Upper lobe of left lung (tissue), 4 donors: ENCODE data around the gene INSR.

Experiments
- POLR2A ChIP-seq, 4 donors: fragments of 450-650 bp; IDR thresholded peaks; one replicate each; pipeline ENCODE4 v1.5.1; 2016 to 2017; ENCODE audit warnings: antibody characterized with exemption in 4 of 4, mild to moderate bottlenecking in 2 of 4
- TF ChIP-seq, protein P1 (sequence below), 6 experiments: fragments of 450-650 bp in 4 of 6; fragments of 200-600 bp in 2 of 6; sonication (generic) in 2 of 6; IDR thresholded peaks; one replicate each; pipeline ENCODE4 v1.5.1; 2016 to 2019; ENCODE audit warnings: antibody characterized with exemption in 6 of 6

DNA sequence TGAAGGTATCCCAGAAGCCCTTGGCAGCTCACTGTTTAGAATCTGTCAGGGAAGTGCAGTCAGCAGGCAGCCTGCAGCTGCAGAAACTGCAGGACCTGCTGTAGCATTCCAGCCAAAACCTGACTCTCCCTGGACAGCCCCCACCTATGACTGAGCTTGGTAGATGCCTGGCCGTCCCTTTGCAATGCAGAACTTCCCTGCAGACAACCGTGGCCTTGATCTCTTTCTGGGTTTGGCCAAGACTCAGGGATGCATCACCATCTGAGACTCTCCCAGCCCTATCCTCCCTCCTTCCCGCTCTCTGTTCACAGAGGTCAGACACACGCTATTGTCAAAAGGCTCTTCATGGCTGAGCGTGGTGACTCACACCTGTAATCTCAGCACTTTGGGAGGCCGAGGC lies 125.3 kb downstream of the INSR start:
- TF ChIP-seq POLR2A (IDR thresholded peaks at IDR 0.05), result no peak
- TF ChIP-seq, protein P1, sequence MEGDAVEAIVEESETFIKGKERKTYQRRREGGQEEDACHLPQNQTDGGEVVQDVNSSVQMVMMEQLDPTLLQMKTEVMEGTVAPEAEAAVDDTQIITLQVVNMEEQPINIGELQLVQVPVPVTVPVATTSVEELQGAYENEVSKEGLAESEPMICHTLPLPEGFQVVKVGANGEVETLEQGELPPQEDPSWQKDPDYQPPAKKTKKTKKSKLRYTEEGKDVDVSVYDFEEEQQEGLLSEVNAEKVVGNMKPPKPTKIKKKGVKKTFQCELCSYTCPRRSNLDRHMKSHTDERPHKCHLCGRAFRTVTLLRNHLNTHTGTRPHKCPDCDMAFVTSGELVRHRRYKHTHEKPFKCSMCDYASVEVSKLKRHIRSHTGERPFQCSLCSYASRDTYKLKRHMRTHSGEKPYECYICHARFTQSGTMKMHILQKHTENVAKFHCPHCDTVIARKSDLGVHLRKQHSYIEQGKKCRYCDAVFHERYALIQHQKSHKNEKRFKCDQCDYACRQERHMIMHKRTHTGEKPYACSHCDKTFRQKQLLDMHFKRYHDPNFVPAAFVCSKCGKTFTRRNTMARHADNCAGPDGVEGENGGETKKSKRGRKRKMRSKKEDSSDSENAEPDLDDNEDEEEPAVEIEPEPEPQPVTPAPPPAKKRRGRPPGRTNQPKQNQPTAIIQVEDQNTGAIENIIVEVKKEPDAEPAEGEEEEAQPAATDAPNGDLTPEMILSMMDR (IDR thresholded peaks at IDR 0.05), result no peak
